ENCODE measurements around the gene SPG11. TPM values are rescaled to one million over a fixed set of nuclear protein-coding genes. Genes with fewer than 3 reads are reported as not detected.

SPG11 gene
- total and polyA plus RNA-seq, 2 of the 13 experiments (the other 11 are each of a cell fraction or from before 2014, with no cell fraction given), result 31.5 to 40.7 TPM

GRCh38 chr15:44647036-44647435 is 16.4 kb downstream of the SPG11 start (continued):
- TF ChIP-seq ZNF674 (CRISPR knock-in tag; IDR thresholded peaks at IDR 0.05; ENCODE audit: low read depth), result no peak
- no peak for TF ChIP-seq SRF (IDR thresholded peaks at IDR 0.05; ENCODE audit: low read depth, low read length)
- TF ChIP-seq ZNF569 (CRISPR knock-in tag; IDR thresholded peaks at IDR 0.05; ENCODE audit: borderline replicate concordance), result no peak
- no peak for TF ChIP-seq NFE2L1 (CRISPR knock-in tag; IDR thresholded peaks at IDR 0.05; ENCODE audit: borderline replicate concordance)
- TF ChIP-seq ZNF205 (CRISPR knock-in tag; IDR thresholded peaks at IDR 0.05), result no peak
- TF ChIP-seq TIGD3 (CRISPR knock-in tag; IDR thresholded peaks at IDR 0.05; ENCODE audit: borderline replicate concordance), result no peak

GRCh38 chr15:44646460-44646859 is 17.0 kb downstream of the SPG11 start:
- intact Hi-C loops (cut with micrococcal nuclease; ENCODE audit: unreplicated experiment) (no loop called here), in situ Hi-C loops (cut with HindIII; ENCODE audit: extremely low pct_ligation_motif_present, low pct_unique_long_range_greater_than_20kb) (no loop called here)
- no TSS peak for BruUV-seq (replicated peaks)
- Histone ChIP-seq H2AFZ (ENCODE audit: low read length) (no peak overlapping the region), H3K9ac (ENCODE audit: insufficient read depth, low read depth, low read length) (no peak overlapping the region), H3K27me3 (ENCODE audit: control insufficient read depth in 1 of 2, insufficient read depth in 2 of 2, low read length in 2 of 2) (no peaks in the 10 kb centered on the region), H3K4me2 (ENCODE audit: low read depth, low read length) (no peak overlapping the region), H4K20me1 (ENCODE audit: insufficient read depth, low read length) (no peaks in the 10 kb centered on the region), H3K4me1 (ENCODE audit: insufficient read depth, low read length) (no peaks in the 10 kb centered on the region), H3K27ac (ENCODE audit: extremely low read length, insufficient read depth, low read length) (no peak overlapping the region), H3K4me3 (replicated peaks in 1 of 3; ENCODE audit: insufficient read depth in 1 of 3, low read depth in 2 of 3, low read length in 3 of 3) (no peak overlapping the region), H3K36me3 (replicated peaks in 1 of 2; ENCODE audit: control insufficient read depth in 1 of 2, insufficient read depth in 2 of 2, low read length in 2 of 2) (peaks cover 5 to 33% of the 10 kb centered on the region in 2 experiments; a peak in 4 of 5 replicates), H3K9me3 (ENCODE audit: low read length) (no peaks in the 10 kb centered on the region), H3K79me2 (ENCODE audit: insufficient read depth, low read length) (peaks cover 13% of the 10 kb centered on the region)
- ATAC-seq (no peak), FAIRE-seq (no peak), DNase-seq (ENCODE audit: low spot score) (no peak)
- POLR2A ChIA-PET, result no interaction called here
- TF ChIP-seq ATF7 (IDR thresholded peaks at IDR 0.05), result peak; percentile 10; the same call in 1 of the 2 replicates
- no peak for TF ChIP-seq ATF7 (CRISPR knock-in tag; IDR thresholded peaks at IDR 0.05)
- TF ChIP-seq ZSCAN5A (CRISPR knock-in tag; IDR thresholded peaks at IDR 0.05; ENCODE audit: borderline replicate concordance), result no peak
- TF ChIP-seq KLF13 (CRISPR knock-in tag; IDR thresholded peaks at IDR 0.05), result no peak
- no peak for TF ChIP-seq FOXJ3 (CRISPR knock-in tag; IDR thresholded peaks at IDR 0.05; ENCODE audit: borderline replicate concordance)
- no peak for TF ChIP-seq AHDC1 (CRISPR knock-in tag; IDR thresholded peaks at IDR 0.05; ENCODE audit: borderline replicate concordance)
- 98% methylated on average over 2 of the region's 2 CpGs for WGBS (ENCODE audit: low lambda C conversion rate)
- CTCF ChIA-PET (ENCODE audit: low intra/inter-chr PET ratio, low total read pairs), result no interaction called here
